ENCODE results near the gene CEP104. TPM values are rescaled to one million over a fixed set of nuclear protein-coding genes. Genes with fewer than 3 reads are reported as not detected.

Gene CEP104
- total and polyA plus RNA-seq, 2 donors = 17.0 to 20.3 TPM

DNA sequence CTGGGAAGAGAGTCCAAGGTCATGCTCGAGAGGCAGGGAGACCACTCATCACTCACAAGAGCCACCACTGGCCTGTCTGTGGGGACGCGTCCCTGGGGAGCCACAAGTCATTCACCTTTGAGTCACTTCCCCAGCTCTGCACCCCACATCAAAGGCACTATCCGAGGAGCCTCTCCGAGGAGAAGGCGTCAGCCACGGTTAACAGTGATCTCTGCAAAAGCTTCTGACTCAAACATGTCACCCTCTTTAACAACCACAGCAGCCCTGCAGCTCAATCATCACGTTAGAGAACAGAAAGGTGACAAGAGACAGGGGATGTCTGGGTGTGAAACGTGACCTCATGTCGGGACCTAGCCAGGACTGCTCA is 69.7 kb downstream of the CEP104 start:
- WGBS = 86% methylated on average over 10 of the region's 10 CpGs
- Histone ChIP-seq H3K4me3 (ENCODE audit: low read depth, low read length) (no peak overlapping the region), H3K4me1 (ENCODE audit: insufficient read depth) (no peaks in the 10 kb centered on the region), H3K36me3 (ENCODE audit: insufficient read depth) (peaks cover 7% of the 10 kb centered on the region), H3K27ac (ENCODE audit: low read depth) (no peak overlapping the region)
- no peak for DNase-seq (ENCODE audit: extremely low spot score)

DNA sequence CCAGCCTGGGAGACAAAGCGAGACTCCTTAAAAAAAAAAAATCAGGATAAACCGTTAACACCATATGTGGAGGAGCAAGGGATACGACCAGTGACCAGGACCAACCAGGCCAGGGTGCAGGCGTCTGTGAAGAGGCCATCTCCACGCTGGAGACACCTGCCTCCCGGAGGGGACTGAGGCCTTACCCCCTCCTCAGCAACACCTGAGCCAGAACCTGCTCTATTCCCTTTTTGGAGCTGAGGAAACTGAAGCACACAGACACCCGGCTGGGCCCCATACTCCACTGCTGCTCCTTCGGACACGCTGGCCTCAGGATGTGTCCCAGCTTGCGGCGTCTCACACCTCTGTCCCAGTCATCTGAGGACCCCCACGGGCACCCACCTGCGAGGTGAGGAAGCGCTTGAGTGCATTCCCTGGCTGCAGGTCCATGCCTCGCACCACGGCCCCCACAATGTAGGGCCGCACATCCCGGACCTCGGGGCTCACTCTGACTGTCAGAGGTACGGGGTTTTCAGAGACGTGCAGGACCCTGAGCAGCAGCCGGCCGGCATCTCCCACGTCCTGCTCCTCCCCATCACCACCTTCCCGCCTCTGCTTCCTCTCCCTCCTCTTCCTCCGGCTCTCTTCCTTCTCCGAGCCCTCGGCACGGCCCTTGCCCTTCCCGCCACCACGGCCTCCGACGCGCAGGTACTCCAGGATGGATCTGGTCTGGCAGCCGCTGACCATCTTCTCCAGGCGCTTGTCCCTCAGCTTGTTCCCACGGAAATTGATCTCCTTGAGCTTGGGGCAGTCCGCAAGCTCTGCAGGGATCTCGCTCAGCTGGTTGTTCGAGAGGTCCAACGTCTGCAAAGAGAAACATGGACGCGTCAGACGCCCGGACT is 70.3 kb downstream of the CEP104 start:
- Histone ChIP-seq H3K36me3 (ENCODE audit: insufficient read depth) (peaks cover 7% of the 10 kb centered on the region), H3K4me3 (ENCODE audit: low read depth, low read length) (no peak overlapping the region), H3K27ac (ENCODE audit: low read depth) (no peak overlapping the region), H3K4me1 (ENCODE audit: insufficient read depth) (no peaks in the 10 kb centered on the region)
- WGBS = 93% methylated on average over 45 of the region's 45 CpGs
- DNase-seq (ENCODE audit: extremely low spot score) = no peak

DNA sequence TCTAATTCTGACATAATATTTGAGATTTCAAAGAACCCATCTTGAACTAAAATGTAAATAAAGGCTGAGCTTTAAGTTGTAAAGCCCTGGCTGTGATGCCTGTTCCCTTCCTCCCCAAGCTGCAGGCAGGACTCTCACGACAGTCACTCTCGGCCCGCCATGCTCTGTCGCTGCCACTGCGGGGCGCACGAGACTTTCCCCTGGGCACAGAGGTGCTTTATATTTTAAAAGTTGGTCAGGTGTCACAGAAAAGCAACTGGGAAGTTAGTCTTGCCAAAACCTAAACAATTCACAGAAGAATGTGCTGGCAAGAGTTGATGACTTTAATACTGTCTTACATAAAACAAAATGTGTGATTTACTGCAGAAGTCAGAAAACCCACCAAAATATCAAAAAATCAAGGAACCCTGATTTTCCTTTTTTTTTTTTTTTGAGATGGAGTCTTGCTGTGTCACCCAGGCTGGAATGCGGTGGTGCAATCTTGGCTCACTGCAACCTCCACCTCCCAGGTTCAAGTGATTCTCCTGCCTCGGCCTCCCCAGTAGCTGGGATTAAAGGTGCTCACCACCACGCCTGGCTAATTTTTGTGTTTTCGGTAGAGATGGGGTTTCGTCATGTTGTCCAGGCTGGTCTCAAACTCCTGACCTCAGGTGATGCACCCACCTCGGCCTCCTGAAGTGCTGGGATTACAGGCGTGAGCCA is 71.4 kb downstream of the CEP104 start:
- H3K36me3 ChIP-seq (ENCODE audit: insufficient read depth) = peaks cover 9% of the 10 kb centered on the region
- H3K4me1 ChIP-seq (ENCODE audit: insufficient read depth) = no peaks in the 10 kb centered on the region
- no peak for DNase-seq (ENCODE audit: extremely low spot score)
- H3K4me3 ChIP-seq (ENCODE audit: low read depth, low read length) = no peak overlapping the region
- no peak overlapping the region for H3K27ac ChIP-seq (ENCODE audit: low read depth)
- WGBS = 78% methylated on average over 14 of the region's 14 CpGs

DNA sequence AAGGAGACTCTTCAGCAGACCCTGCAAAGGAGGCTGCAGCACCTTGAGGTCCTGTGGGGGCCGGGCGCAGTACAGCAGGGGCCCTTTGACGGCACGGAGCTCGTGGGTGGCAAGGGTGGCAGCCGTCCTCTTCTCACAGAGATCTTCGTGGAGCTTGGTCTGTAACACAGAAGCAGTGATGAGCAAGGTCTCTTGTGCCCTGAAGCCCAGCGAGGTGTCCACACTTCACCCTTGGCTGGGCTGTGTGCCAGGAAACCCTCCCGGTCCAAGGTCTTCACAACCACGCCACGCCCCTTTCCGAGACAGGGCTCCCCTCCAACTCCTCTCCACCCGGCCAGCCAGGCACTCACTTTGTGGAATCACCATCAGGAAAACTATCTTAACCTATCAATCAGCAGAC is 72.0 kb downstream of the CEP104 start:
- Histone ChIP-seq H3K4me3 (ENCODE audit: low read depth, low read length) (no peak overlapping the region), H3K4me1 (ENCODE audit: insufficient read depth) (no peaks in the 10 kb centered on the region), H3K27ac (ENCODE audit: low read depth) (no peak overlapping the region), H3K36me3 (ENCODE audit: insufficient read depth) (peaks cover 9% of the 10 kb centered on the region)
- no peak for DNase-seq (ENCODE audit: extremely low spot score)
- 72% methylated on average over 13 of the region's 13 CpGs for WGBS

DNA sequence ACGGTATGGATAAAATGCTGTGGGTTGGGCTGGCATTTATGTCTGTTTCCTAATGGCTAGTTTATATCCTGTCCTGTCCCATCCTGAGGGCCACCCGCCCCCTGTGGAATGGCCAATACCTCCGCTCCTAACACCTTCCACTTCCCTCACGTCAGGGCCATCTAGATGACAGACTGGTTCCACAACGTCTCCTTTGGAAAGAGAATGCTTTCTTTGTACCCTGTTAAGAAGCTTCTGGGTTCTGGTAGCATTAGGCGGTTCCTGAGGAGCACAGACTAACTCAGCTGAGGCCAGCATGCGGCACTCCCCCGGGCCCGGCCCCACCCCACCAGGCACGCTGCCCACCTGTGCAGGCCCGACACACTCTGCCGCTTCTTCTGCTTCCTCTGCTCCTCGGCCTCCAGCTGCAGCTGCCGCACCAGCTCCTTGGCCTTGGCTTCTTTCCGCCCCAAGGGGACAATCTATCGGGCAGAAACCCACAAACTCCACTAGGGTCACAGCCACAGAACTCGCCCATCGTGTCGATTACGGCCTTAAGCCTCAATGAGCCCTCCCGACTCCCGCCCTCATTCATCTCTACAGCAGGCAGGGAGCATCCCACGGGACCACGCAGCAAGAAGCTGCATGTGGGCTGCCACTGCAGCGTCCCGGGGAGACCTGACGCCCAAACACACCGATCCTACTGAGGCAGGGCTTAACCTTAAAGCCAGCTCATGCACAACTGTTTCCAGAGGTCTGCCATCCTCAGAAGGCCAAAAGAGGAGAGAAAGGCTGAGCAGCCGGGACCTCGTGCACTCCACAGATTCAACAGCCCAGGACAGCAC is 73.1 kb downstream of the CEP104 start:
- H3K36me3 ChIP-seq (ENCODE audit: insufficient read depth) = peaks cover 9% of the 10 kb centered on the region
- H3K27ac ChIP-seq (ENCODE audit: low read depth) = no peak overlapping the region
- DNase-seq (ENCODE audit: extremely low spot score) = no peak
- H3K4me3 ChIP-seq (ENCODE audit: low read depth, low read length) = no peak overlapping the region
- no peaks in the 10 kb centered on the region for H3K4me1 ChIP-seq (ENCODE audit: insufficient read depth)
- 93% methylated on average over 30 of the region's 30 CpGs for WGBS

DNA sequence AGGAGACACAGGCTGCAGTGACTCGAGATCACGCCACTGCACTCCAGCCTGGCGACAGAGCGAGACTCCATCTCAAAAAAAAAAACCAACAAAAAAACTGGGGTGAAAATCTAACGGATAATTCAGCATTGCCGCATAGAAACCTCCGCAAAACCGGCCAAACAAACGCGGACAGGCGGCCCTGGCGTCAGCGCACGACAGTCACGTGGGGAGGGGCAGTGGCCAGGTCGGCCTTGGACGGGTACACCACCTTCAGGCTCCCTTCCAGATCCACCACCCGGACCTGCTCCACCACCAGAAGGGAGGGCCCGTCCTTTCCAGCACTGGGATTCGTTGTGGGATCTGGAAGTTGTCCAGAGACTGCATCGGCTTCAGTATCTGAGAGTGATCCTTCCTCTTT is 76.1 kb downstream of the CEP104 start:
- DNase-seq (ENCODE audit: extremely low spot score) = no peak
- H3K36me3 ChIP-seq (ENCODE audit: insufficient read depth) = peaks cover 9% of the 10 kb centered on the region

DNA sequence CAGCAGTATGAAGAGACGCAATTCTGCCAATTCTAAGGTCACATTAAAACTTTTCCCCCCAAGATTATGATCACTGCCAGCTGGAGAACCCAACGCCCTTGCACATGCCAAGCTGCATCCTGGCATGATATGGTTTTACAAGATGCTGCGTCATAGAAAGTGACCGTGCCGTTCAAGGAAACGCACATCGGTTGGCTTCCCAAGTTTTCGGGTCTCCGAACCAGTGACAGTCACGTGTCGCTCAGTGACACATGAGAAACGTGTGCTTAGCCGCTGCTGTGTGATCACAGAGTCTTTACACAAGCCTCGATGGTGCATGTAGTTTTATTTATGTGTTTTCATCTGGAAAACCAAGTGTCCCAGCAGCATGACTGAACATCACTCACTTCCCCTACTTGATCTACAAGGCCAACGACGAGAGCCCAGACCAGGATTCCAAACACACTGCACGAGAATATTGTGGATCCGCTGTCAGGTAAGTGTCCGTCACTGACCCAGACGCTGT is 77.0 kb downstream of the CEP104 start:
- no peak for DNase-seq (ENCODE audit: extremely low spot score)
- Histone ChIP-seq H3K36me3 (ENCODE audit: insufficient read depth) (peaks cover 7% of the 10 kb centered on the region), H3K4me1 (ENCODE audit: insufficient read depth) (no peaks in the 10 kb centered on the region), H3K27ac (ENCODE audit: low read depth) (no peak overlapping the region), H3K4me3 (ENCODE audit: low read depth, low read length) (no peak overlapping the region)
- WGBS = 92% methylated on average over 20 of the region's 20 CpGs

More for the DNA sequence above, 76.1 kb downstream of the CEP104 start:
- Histone ChIP-seq H3K27ac (ENCODE audit: low read depth) (no peak overlapping the region), H3K4me1 (ENCODE audit: insufficient read depth) (no peaks in the 10 kb centered on the region), H3K4me3 (ENCODE audit: low read depth, low read length) (no peak overlapping the region)
- 89% methylated on average over 21 of the region's 21 CpGs for WGBS

DNA sequence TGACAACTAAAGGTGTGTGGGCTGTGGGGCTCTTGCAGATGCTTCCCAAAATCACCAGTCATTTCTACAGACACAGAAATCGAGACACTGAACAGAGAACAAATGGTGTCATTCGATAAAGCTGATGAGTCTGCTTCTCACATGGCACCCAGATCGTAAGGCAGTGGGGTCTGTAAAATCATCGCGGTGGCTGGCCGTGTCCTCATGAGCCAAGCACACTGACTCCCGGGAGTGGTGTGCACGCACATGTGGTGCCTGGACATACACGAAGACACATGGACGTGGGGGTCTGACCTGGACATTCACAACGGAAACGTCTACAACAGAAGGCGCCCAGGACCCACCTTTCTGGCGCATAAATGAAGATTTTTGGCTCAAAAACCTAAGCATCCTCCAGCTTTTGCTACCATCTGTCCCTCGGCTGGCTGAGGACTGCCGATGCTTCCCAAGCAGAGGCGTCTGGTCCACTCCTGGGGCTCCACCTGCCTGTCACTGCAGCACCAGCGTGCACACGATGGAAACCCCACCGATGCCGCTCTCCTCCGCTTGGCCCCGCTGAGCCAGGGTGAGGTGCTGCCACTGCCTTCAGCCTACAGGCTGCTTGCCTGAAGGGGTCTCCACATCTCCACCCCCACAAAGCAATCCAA is 77.6 kb downstream of the CEP104 start:
- whole genome bisulfite sequencing = 89% methylated on average over 23 of the region's 23 CpGs
- Histone ChIP-seq H3K36me3 (ENCODE audit: insufficient read depth) (peaks cover 5% of the 10 kb centered on the region), H3K27ac (ENCODE audit: low read depth) (no peak overlapping the region), H3K4me3 (ENCODE audit: low read depth, low read length) (no peak overlapping the region), H3K4me1 (ENCODE audit: insufficient read depth) (no peaks in the 10 kb centered on the region)
- DNase-seq (ENCODE audit: extremely low spot score) = no peak

DNA sequence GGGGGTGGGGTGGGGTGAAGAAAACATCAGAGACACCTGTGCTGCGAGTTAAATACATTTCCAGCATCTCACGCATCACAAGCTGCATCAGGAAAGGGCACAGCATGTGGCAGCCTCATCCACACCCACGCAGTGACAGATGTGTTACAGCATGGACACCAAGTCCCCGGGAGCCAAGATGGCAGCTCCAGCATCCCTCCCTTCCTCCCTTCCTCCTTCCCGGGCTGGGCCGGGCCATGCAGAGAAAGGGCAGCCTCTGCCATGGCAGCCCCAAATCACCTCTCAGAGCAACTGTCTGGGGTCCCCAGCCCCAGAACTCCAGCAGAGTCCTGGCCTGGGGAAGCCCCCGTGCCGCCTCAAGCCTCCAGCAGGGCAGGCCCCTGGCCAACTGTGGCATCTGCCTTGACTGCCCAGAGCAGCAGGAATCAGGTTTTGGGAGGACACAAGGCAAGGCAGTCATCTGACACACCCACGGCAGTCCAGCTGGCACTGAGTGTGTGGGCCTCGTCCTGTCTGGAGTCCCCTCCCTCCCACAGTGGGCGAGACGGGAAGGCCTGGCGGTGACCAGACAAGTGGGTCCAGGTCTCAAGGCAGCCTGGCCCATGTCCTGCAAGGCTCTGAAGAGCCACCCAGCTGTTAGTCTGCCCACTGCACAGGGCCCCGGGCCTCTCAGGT is 78.3 kb downstream of the CEP104 start:
- WGBS = 80% methylated on average over 14 of the region's 14 CpGs
- Histone ChIP-seq H3K4me1 (ENCODE audit: insufficient read depth) (no peaks in the 10 kb centered on the region), H3K36me3 (ENCODE audit: insufficient read depth) (peaks cover 2% of the 10 kb centered on the region), H3K27ac (ENCODE audit: low read depth) (no peak overlapping the region), H3K4me3 (ENCODE audit: low read depth, low read length) (no peak overlapping the region)
- DNase-seq (ENCODE audit: extremely low spot score) = no peak

DNA sequence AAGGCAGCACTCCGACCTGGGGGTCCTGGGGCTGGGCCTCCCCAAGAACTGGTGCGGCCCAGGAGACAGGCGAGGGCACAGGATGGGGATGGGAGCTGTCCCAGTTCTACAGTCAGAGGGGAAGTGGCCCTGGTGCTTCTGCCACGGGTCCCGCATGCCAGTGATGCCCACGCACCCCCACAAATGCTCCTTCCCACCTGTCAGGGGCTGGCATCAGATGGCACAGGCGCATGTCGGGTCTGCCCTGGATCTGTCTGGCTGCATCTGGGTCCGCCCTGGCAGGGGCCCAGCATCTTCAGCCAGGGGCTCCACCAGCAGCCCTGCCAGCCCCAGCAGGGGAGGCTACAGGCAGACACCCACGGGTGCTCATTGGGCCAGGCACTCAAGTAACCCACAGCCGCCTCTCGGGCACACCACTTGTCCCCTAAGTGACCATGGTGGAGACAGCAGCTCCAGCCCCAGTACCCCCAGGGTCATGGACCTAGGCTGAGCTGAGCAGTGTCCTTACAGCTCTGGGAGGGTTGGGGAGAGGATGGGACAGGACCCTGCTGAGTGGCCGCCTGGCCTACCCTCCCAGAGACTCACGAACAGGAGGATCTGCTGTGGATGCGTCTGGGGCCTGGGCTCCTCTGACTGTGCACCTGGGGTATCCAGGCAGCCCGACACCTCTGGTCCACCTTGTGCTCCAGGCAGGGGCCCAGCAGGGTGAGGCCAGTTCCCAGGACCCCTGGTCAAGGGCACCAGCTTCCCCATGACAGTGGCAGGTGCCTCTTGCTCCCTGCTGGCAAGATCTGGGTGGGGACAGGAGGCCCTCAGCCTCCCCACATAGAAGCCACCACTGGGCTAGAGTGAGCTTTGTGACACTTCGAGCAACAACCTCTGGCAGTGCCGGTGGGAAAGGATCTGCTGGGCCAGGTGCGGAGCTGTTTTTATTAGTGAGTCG is 79.1 kb downstream of the CEP104 start:
- Histone ChIP-seq H3K4me1 (ENCODE audit: insufficient read depth) (no peaks in the 10 kb centered on the region), H3K27ac (ENCODE audit: low read depth) (no peak overlapping the region), H3K36me3 (ENCODE audit: insufficient read depth) (peaks cover 2% of the 10 kb centered on the region), H3K4me3 (ENCODE audit: low read depth, low read length) (no peak overlapping the region)
- WGBS = 86% methylated on average over 20 of the region's 20 CpGs
- DNase-seq (ENCODE audit: extremely low spot score) = no peak

DNA sequence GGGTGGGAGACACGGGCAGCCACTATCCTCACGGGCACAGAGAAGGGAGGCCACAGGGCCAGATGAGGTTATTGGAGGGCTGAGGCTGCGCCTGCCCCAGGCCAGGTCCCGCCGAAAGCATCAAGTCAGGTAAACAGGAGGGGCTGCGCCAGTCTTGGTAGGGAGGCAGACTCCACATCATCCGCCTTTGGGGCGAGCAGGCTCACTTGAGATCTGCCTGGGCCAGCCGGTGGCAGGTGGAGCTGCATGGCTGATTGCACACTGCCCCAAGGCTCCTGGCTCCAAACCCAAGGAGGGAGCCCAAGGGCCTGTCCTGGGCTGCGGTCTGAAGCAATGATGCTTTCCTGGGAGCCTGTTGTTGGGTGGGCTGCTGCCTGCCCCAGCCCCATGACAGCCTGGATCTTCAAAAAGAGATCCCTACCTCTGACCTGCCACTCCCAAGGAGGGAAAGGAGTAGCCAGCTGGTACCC is 79.9 kb downstream of the CEP104 start:
- Histone ChIP-seq H3K4me3 (ENCODE audit: low read depth, low read length) (no peak overlapping the region), H3K27ac (ENCODE audit: low read depth) (no peak overlapping the region), H3K4me1 (ENCODE audit: insufficient read depth) (no peaks in the 10 kb centered on the region), H3K36me3 (ENCODE audit: insufficient read depth) (peaks cover 2% of the 10 kb centered on the region)
- no peak for DNase-seq (ENCODE audit: extremely low spot score)
- 82% methylated on average over 10 of the region's 10 CpGs for WGBS

Measured in urinary bladder (tissue), 4 donors.